ENCODE measurements around the gene CRACR2B.

DNA sequence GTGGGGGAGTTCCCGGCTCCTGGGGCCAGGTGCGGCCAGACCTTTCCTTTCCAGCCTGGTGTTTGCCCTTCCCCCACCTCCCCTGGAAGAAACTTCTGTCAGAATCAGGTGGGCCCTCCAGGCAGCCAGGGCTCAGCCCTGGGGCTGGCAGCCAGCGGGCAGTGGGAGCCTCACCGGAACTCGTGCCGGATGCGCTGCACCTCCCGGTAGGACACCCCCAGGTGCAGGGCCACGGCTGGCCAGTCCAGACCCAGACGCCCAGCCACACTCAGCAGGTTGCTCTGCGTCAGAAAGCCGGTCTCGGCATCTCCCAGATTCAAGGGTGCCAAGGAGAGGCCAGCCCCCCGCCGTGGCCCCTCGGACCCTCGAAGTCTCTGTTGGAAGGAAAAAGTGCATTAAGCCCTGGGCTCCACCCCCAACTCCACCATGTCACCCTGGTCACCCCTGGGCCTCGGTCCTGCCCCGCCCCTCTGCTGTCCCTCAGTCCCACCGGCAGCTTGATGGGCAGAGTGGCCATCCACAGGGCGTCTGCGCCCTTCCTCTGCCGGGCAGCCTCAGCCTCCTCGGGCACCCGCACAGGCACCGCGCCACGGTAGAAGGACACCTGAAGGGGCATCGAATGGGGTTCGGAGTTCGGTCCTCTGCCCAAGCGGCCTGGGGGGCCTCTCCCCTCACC is 27.9 kb upstream of the CRACR2B start:
- no peak for TF ChIP-seq GATA3 (IDR thresholded peaks at IDR 0.05; ENCODE audit: low read depth, low read length)
- no peak for TF ChIP-seq GATA2 (IDR thresholded peaks at IDR 0.05; ENCODE audit: low read depth, low read length)
